SU-DHL-6 (cell line): Measurements from ENCODE around the gene GALNT9.

Source experiments
- H2AFZ ChIP-seq: fragments of 200-600 bp; sonication (generic); 2 replicates; pipeline ENCODE4 v1.6.1; 2014; ENCODE audit warnings: low read depth, mild to moderate bottlenecking, moderate library complexity, mixed read lengths, antibody characterized with exemption, low read length; ENCODE audit not compliant: severe bottlenecking
- H3F3A ChIP-seq: fragments of 200-600 bp; shearing (Covaris generic); 2 replicates; pipeline ENCODE4 v1.6.0; 2016; ENCODE audit warnings: antibody characterized with exemption, mild to moderate bottlenecking; ENCODE audit not compliant: insufficient read depth
- H3K27ac ChIP-seq: fragments of 200-600 bp; sonication (generic); 2 replicates; pipeline ENCODE4 v1.5.1; 2016; ENCODE audit warnings: low read depth, mild to moderate bottlenecking, low read length, moderate library complexity, mixed read lengths
- H3K27me3 ChIP-seq: fragments of 200-600 bp; sonication (generic), shearing (Covaris generic); 2 replicates; pipeline ENCODE4 v1.6.0; 2014; ENCODE audit warnings: mild to moderate bottlenecking, low read length
- H3K36me3 ChIP-seq: fragments of 200-600 bp; sonication (generic); 2 replicates; pipeline ENCODE4 v1.6.1; 2014; ENCODE audit warnings: mild to moderate bottlenecking, low read length, mixed read lengths
- H3K4me2 ChIP-seq: fragments of 300-600, 200-600 bp; shearing (Covaris generic), sonication (generic); 2 replicates; pipeline ENCODE4 v1.6.0; 2014; ENCODE audit warnings: low read length, low read depth, mild to moderate bottlenecking; ENCODE audit not compliant: poor library complexity, severe bottlenecking
- H3K4me3 ChIP-seq: fragments of 200-600 bp; sonication (generic); 2 replicates; pipeline ENCODE4 v1.5.1; 2014; ENCODE audit warnings: antibody characterized with exemption, low read length, mild to moderate bottlenecking, mixed read lengths; ENCODE audit not compliant: insufficient read depth, poor library complexity, severe bottlenecking
- H3K79me2 ChIP-seq: fragments of 200-600 bp; sonication (generic); 2 replicates; pipeline ENCODE4 v1.6.1; 2014; ENCODE audit warnings: mild to moderate bottlenecking, low read length, moderate library complexity; ENCODE audit not compliant: insufficient read depth
- H3K9ac ChIP-seq: fragments of 200-600 bp; sonication (generic); 2 replicates; pipeline ENCODE4 v1.7.0; 2014; ENCODE audit warnings: mild to moderate bottlenecking, low read length
- H3K9me2 ChIP-seq: fragments of 200-600 bp; sonication (generic); replicated peaks from 2 replicates; pipeline ENCODE4 v1.6.1; 2014; ENCODE audit warnings: low read length; ENCODE audit not compliant: insufficient read depth
- H3K9me3 ChIP-seq: fragments of 200-600 bp; sonication (generic); 2 replicates; pipeline ENCODE4 v1.6.1; 2014; ENCODE audit warnings: low read length, mixed read lengths; ENCODE audit not compliant: insufficient read depth
- H4K20me1 ChIP-seq: fragments of 200-600 bp; sonication (generic); 2 replicates; pipeline ENCODE4 v1.6.1; 2014; ENCODE audit warnings: low read depth, mild to moderate bottlenecking, antibody characterized with exemption, low read length, moderate library complexity, mixed read lengths
- EZH2phosphoT487 ChIP-seq: fragments of 200-600 bp; sonication (generic), shearing (Covaris generic); conservative IDR thresholded peaks from 2 replicates; pipeline ENCODE4 v1.6.1; 2018; ENCODE audit warnings: mild to moderate bottlenecking, antibody characterized with exemption, low read length, moderate library complexity, mixed read lengths
- TF ChIP-seq, protein P1 (sequence below): fragments of 200-600 bp; sonication (generic); IDR thresholded peaks from one replicate; pipeline ENCODE4 v1.5.1; 2017; ENCODE audit warnings: antibody characterized with exemption, mild to moderate bottlenecking, low read length, moderate library complexity; ENCODE audit not compliant: insufficient read depth, poor library complexity, severe bottlenecking

Gene GALNT9

DNA sequence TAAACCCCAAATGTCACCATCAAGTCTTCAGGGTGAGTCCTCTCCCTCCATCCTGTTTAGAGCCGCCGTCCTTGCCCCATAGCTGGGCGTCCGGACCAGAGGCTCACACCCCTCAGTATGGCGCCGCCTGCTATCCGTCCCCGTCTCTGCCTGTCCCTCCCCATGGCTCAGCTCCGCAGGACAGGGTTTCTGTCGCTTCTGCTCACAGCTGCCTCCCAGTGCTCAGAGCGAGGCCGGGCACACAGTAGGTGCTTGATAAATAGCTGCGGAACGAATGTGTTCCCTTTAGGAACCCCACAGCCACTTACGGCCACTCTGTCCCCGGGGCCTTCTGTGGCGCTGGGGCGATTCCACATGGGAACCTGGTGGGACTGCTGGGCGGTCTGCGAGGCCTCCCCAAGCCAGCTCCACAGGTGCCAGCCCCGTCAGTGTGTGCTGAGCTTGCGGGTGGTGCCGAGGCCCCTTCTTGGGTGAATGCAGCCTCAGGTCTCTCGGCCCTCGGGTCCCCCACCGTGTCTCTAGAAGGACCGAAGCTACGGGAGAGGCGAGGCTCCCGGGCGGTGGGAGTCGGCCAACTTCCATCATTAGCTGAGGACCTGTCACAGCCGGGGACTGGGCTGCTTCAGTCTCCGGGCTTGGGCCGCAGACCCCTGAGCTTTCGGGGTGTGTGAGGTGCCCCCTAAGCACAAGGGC lies 122.2 kb downstream of the GALNT9 start:
- no peak for TF ChIP-seq EZH2phosphoT487
- TF ChIP-seq, protein P1, sequence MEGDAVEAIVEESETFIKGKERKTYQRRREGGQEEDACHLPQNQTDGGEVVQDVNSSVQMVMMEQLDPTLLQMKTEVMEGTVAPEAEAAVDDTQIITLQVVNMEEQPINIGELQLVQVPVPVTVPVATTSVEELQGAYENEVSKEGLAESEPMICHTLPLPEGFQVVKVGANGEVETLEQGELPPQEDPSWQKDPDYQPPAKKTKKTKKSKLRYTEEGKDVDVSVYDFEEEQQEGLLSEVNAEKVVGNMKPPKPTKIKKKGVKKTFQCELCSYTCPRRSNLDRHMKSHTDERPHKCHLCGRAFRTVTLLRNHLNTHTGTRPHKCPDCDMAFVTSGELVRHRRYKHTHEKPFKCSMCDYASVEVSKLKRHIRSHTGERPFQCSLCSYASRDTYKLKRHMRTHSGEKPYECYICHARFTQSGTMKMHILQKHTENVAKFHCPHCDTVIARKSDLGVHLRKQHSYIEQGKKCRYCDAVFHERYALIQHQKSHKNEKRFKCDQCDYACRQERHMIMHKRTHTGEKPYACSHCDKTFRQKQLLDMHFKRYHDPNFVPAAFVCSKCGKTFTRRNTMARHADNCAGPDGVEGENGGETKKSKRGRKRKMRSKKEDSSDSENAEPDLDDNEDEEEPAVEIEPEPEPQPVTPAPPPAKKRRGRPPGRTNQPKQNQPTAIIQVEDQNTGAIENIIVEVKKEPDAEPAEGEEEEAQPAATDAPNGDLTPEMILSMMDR = no peak
- no peak overlapping the region for H3K27ac ChIP-seq
- H3K4me2 ChIP-seq = no peak overlapping the region
- H4K20me1 ChIP-seq = no peaks in the 10 kb centered on the region
- H3K4me3 ChIP-seq = no peak overlapping the region
- H3K9ac ChIP-seq = no peak overlapping the region
- no peaks in the 10 kb centered on the region for H3K27me3 ChIP-seq
- no peak overlapping the region for H2AFZ ChIP-seq
- H3K9me3 ChIP-seq = no peaks in the 10 kb centered on the region
- H3F3A ChIP-seq = no peaks in the 10 kb centered on the region
- no peaks in the 10 kb centered on the region for H3K36me3 ChIP-seq
- H3K9me2 ChIP-seq = no peaks in the 10 kb centered on the region
- H3K79me2 ChIP-seq = no peaks in the 10 kb centered on the region

DNA sequence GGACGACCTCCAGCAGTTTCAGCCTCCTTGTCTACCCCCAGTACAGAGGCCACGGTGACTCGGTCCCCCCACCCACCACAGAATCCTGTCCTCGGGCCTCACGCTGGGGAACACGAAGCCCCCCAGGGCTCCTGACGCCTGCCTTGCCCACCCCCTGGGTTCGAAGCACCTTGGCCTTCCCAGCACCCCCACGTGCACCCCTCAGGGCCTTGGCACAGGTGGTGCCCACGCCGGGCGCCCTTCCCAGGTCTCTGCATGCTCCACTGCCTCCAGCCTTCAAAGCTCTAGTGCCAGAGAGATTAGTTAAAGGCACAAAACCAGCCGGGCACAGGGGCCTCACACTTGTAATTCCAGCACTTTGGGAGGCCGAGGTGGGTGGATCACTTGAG lies 123.3 kb downstream of the GALNT9 start:
- Histone ChIP-seq H3K4me2 (no peak overlapping the region), H3K9me3 (no peaks in the 10 kb centered on the region), H2AFZ (no peak overlapping the region), H3K27me3 (no peaks in the 10 kb centered on the region), H3K36me3 (no peaks in the 10 kb centered on the region), H3K9me2 (no peaks in the 10 kb centered on the region), H3K27ac (no peak overlapping the region), H4K20me1 (no peaks in the 10 kb centered on the region), H3F3A (no peaks in the 10 kb centered on the region), H3K9ac (no peak overlapping the region), H3K79me2 (no peaks in the 10 kb centered on the region), H3K4me3 (no peak overlapping the region)
- TF ChIP-seq, protein P1 = no peak
- TF ChIP-seq EZH2phosphoT487 = no peak

DNA sequence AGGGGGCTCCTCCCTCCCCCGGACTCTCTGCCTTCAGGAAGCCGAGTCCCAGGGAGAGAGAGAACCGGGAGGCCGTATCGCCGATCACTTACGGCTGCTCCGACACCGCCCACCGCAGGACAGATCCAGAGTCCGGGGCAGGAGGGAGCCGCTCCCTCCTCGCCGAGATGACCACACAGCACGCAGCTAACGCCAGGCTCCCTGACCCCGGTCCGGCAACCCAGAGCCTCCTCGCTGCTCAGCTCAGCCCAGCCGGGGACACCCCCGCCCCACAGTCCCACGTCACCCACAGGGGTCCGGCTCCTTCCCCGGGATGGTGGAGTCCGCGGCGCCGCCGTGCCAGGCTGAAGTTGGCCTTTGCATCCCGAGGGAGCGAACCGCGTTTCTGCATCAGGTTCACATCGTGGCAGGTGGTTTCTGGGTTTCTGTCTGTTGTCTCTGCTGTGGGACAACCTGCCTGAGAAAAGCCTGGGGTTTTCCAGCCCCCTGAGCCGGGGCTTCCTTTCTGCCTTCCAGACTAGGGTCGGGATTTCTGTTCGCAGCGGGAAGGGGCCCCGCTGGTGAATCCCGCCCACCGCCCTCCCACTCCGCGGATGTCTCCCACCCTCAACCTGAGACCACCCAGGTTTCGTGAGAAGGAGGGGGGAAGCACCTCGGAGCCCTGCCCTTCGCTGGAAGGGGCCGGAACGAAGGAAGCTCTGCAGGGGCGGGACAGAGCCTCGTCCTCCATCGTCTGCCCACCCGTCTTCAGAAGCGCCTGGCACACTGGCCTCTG lies 123.9 kb downstream of the GALNT9 start:
- H2AFZ ChIP-seq = no peak overlapping the region
- TF ChIP-seq EZH2phosphoT487 = no peak
- TF ChIP-seq, protein P1 = no peak
- no peaks in the 10 kb centered on the region for H3F3A ChIP-seq
- H3K9me3 ChIP-seq = no peaks in the 10 kb centered on the region
- no peak overlapping the region for H3K4me2 ChIP-seq
- no peak overlapping the region for H3K27ac ChIP-seq
- no peaks in the 10 kb centered on the region for H4K20me1 ChIP-seq
- no peaks in the 10 kb centered on the region for H3K79me2 ChIP-seq
- H3K4me3 ChIP-seq = no peak overlapping the region
- H3K36me3 ChIP-seq = no peaks in the 10 kb centered on the region
- H3K27me3 ChIP-seq = no peaks in the 10 kb centered on the region
- no peaks in the 10 kb centered on the region for H3K9me2 ChIP-seq
- H3K9ac ChIP-seq = no peak overlapping the region
